Stimulated activated CD4-positive, alpha-beta T cell treated with anti-CD3 and anti-CD28 coated beads, Interleukin-2, amount 100 ng/mL, for 48 hours (primary cell): ENCODE measurements around the gene MED15.
A peak's percentile ranks its signal among the peaks of the same experiment; 100 is the strongest.

Experiments used
- DNase-seq, 2 donors: peaks; one replicate each; pipeline ENCODE4 v3.0.0-alpha.2; 2020

The MED15 gene

DNA sequence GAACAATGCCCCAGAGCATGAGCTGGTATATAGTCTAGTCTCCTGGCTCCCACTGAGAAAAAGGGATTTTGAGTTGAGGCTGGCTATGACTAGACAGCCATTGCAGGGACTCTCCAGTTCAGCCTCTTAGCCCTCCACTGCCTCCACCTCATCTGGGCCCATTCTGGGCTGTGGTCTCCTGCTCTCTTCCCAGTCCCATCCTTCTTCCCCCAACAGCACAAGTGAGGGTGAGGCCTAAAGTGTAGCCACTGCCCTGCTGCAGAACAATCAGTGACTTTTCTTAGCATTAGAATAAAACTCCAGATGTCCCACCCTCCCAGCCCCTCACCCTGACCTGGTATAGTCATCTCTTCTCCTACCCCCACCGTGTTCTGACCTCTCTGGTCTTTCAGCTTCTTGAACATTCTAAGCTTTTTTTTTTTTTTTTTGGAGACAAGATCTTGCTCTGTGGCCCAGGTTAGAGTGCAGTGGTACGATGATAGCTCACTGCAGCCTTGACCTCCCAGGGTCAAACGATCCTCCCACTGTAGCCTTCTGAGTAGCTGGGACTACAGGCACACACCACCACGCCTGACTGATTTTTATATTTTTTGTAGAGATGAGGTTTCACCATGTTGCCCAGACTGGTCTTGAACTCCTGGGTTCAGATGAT lies 4.3 kb downstream of the MED15 start:
- no peak for DNase-seq

- peak in 1 of 2 donors; percentile 24 for DNase-seq
Observed at GRCh38 chr22:20514658-20515406, 7.4 kb downstream of the MED15 start.

DNA sequence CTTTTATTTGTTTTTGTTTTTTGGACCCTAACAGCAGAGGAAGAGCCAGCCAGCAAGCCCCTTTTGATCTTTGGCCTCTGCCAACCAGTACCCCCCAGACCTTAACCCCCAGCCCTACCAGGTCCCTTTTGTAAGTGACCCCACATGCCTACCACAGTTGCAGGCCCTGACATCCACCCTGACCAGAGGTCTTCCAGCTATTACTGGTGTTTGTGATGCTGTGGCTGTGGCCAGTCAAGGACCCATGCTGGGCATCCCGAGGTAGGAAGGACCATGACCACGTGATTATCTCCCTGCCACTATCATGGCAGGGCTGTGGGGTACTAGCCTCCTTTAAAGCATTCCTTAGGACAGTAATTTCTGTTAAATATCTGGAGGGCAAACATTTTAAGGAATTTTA lies 9.0 kb downstream of the MED15 start:
- DNase-seq, result no peak

- no peak for DNase-seq
Observed at GRCh38 chr22:20517422-20517821, 10.0 kb downstream of the MED15 start.

- no peak for DNase-seq
Observed at GRCh38 chr22:20517841-20518592, 10.6 kb downstream of the MED15 start.

DNA sequence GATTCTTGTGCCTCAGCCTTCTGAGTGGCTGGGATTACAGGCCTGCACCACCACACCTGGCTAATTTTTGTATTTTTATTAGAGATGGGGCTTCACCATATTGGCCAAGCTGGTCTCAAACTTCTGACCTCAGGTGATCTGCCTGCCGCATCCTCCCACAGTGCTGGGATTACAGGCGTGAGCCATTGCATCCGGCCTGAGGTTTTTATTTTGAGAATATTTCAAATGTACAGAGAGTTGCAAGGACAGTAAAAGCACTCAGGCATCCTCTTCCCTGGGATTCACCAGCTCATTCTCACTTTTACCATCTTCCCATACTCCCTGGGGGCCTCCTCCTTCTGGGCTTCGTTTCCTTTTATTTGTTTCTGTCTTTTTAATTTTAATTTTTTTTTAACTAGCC lies 12.1 kb downstream of the MED15 start:
- DNase-seq, result no peak

DNA sequence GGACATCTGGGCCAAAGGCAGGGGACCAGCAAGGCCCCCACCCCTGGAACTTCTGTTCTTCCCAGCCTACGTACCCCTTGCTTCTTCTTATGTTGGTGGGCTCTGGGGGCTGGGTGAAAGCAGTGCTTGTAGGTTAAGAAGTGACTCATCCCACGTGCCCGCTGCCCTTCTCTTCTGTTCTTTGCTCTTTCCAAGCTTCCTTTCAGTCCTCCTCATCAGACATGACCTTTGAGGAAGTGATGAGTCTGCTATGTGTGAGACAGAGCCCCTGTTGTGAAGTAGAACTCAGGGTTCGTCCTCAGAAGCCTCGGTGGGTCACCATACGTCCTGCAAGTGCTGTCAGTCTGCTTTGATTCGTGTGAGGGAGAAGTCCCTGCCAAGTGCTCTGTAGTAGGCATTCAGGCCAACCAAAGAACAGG lies 12.7 kb downstream of the MED15 start:
- DNase-seq, result no peak

GRCh38 chr22:20522134-20523004 lies 15.0 kb downstream of the MED15 start:
- no peak for DNase-seq

DNA sequence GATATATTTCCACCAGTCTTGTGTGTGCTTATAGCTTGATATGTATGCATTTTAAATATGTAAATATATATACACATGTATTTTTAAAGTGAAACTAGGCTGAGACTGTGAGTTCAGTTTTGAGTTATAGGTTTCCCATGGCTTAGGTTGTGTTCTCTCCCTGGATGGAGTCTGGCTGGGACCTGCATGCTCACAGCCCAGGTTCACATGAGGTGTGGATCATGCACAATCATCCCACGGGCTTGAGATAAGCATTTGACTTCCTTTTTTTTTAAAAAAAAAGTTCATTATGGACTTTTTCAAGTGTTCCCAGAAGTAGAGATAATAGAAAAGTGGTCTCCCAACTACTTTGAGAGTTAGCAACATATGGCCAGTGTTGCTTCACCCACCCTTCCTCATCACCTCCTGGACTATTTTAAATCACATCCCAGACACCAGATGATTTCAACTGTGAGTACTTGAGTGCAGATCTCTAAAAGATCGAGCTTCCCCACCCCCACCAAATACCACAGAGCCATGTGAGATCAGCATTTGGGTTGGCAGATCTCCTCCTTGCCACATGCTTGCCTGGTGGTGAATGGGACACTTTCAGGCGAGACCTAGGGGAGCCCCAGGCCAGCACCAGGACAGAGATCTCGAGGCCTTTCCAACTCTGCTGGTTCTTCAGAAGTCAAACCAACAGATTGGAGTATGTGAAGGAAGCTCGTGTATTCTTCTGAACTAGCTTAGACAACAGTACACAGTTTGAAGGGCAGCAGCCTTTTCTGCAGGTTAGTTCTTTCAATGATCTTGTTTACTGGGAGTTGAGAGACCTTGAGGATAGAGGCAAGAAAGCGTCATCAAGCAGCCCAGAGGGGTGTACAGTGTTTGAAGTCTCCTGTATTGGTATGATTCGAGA lies 15.9 kb downstream of the MED15 start:
- no peak for DNase-seq

- no peak for DNase-seq
Observed at GRCh38 chr22:20524004-20524481, 16.6 kb downstream of the MED15 start.

DNA sequence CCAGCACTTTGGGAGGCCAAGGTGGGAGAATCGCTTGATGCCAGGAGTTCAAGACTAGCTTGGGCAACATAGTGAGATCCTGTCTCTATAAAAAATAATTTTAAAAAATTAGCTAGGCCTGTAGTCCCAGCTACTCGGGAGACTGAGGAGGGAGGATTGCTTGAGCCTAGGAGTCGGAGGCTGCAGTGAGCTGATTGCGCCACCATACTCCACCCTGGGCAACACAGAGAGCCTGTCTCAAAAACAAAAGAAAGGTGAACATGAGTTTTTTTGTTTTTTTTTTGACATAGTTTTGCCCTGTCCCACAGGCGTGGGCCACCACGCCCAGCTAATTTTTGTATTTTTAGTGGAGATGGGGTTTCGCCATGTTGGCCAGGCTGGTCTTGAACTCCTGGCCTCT lies 17.6 kb downstream of the MED15 start:
- no peak for DNase-seq

GRCh38 chr22:20526305-20526627 lies 18.9 kb downstream of the MED15 start:
- DNase-seq, result no peak

- DNase-seq, result no peak
Observed at GRCh38 chr22:20526628-20527355, 19.4 kb downstream of the MED15 start.

DNA sequence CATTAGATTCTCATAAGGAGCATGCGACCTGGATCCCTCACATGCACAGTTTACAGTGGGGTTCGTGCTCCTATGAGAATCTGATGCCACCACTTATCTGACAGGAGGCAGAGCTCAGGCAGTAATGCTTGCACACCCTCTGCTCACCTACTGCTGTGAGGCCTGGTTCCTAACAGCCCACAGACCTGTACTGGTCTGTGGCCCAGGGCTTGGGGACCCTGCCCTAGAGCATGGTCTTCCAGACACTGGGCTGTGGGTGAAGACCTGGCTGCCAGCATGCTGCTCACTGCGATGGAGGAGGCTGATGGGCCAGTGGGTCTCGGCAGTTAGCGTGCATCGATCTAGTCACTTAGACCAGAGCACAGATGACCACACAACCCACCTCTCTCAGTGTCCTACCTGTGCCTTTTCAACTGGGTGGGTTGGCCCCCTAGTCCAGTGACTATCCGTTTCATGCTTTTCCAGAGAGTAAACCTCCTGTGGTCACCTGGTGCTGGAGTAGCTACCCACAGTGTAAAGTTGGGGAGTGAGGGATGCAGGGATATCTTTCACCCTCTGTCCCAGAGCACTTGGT lies 21.1 kb downstream of the MED15 start:
- DNase-seq, result no peak

GRCh38 chr22:20530368-20531153 lies 23.2 kb downstream of the MED15 start:
- no peak for DNase-seq

DNA sequence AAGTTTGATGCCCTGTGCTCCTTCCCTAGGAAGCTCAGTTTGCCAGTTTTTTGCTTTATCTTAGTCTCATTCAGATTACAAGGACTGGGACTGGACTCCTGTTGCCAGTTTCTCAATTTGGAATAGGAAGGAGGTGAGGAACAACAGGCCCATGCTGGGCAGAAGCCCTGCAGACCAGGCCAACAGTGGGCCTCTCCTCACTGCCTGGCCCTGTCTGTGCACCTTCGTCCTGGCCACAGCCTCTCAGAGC lies 23.7 kb downstream of the MED15 start:
- no peak for DNase-seq

GRCh38 chr22:20531404-20532201 lies 24.2 kb downstream of the MED15 start:
- no peak for DNase-seq

- DNase-seq, result no peak
Observed at GRCh38 chr22:20532256-20532993, 25.0 kb downstream of the MED15 start.
